Measurements from ENCODE around the gene PPP2R3A.
"Not testable (repeated sequence)": the region's sequence is repeated elsewhere in the genome, so short reads cannot be mapped to it uniquely, and the experiment has no call there.

The PPP2R3A gene

GRCh38 chr3:136162322-136162721, 196.8 kb downstream of the PPP2R3A start:
- DNase-seq (ENCODE audit: low read depth), result no peak

DNA sequence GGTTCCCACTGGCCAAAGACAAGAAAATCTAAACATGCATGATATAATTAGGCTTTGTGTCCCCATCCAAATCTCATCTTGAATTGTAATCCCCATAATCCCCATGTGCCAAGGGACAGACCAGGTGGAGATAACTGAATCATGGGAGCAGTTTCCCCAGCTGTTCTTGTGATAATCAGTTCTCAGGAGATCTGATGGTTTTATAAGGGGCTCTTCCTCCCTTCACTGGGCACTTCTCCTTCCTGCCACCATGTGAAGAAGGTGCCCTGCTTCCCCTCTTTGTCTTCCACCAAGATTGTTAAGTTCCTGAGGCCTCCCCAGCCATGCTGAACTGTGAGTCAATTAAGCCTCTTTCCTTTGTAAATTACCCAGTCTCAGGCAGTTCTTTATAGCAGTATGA, 198.1 kb downstream of the PPP2R3A start:
- DNase-seq (ENCODE audit: low read depth), result not testable (repeated sequence)

GRCh38 chr3:136166507-136166906, 201.0 kb downstream of the PPP2R3A start:
- no peak for DNase-seq (ENCODE audit: low read depth)

DNA sequence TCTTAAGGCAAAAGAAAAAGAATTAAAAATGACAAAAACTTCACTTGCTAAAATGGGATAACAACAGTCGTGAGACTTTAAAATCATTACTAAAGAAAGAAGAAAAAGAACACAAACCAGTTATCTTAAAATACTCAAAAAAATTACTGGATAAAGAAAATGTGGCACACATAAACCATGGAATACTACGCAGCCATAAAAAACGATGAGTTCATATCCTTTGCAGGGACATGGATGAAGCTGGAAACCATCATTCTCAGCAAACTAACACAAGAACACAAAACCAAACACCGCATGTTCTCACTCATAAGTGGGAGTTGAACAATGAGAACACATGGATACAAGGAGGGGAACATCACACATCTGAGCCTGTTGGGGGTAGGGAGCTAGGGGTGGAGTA, 202.7 kb downstream of the PPP2R3A start:
- not testable (repeated sequence) for DNase-seq (ENCODE audit: low read depth)

DNA sequence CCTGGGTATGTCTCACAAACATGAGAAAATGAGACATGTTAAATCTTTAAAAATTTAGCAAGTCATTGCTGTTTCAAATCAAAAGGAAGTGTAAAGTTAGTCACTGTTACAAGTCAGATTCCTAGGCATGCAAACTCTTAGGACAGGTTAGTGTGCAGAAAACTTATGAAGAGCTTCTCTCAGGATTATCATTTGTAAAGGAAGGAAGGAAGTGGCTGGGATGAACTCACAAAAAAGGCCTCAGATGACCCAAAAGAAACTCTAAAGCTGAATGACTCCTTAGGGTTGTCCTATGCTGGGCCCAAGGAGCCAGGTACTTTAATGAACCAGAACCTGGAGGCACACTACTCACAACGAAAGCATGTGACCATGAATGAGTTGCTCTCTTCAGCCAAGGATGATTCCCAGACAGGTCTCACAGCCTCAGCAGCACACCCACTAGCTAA, 205.6 kb downstream of the PPP2R3A start:
- no peak for DNase-seq (ENCODE audit: low read depth)

DNA sequence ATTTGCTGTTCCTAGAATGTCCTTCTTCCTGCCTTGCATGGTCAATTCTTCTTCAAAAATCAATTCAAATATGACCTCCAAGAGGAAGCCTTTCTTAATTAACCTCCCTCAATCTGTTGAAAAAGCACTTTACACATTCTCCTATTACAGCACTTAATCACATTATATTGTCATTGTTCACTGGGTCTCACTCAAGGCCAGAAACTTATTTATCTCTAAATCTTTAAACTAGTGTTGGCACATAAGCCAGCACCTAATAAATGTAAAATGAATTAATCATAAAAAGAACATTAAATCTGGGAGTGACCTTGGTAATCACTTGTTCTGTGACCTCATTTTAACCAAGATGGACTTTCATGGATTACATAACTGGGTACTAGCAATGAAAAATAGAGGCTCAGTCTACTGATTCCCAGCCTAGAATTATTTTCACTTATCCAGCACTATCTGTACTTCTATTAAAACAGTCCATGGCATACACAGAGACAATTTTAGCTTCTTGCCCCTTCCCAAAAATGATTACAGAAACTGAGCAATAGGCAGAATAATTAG, 208.5 kb downstream of the PPP2R3A start:
- DNase-seq (ENCODE audit: low read depth), result no peak

GRCh38 chr3:136177876-136178275, 212.3 kb downstream of the PPP2R3A start:
- DNase-seq (ENCODE audit: low read depth), result no peak

- DNase-seq (ENCODE audit: low read depth), result no peak
Observed at GRCh38 chr3:136181741-136182140, 216.2 kb downstream of the PPP2R3A start.

- DNase-seq (ENCODE audit: low read depth), result no peak
Observed at GRCh38 chr3:136184703-136185102, 219.2 kb downstream of the PPP2R3A start.

- no peak for DNase-seq (ENCODE audit: low read depth)
Observed at GRCh38 chr3:136186344-136186743, 220.8 kb downstream of the PPP2R3A start.

GRCh38 chr3:136186846-136187245, 221.3 kb downstream of the PPP2R3A start:
- DNase-seq (ENCODE audit: low read depth), result no peak

DNA sequence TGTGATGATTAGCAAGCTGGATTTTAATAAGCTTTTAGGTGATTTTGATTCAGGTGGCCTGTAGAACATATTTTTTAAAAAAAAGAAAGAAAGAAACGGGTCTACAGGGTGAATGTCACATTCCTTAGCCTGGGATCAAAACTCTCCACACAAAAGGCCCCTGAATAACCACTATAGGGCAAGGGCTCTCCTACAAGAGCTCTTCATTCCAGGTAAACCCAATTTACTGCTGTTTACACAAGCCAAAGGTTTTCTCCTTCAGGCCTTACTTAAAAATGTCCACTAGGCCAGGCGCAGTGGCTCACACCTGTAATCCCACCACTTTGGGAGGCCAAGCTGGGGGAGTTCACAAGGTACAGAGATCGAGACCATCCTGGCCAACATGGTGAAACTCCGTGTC, 222.3 kb downstream of the PPP2R3A start:
- no peak for DNase-seq (ENCODE audit: low read depth)

GRCh38 chr3:136189043-136189442, 223.5 kb downstream of the PPP2R3A start:
- no peak for DNase-seq (ENCODE audit: low read depth)

- no peak for DNase-seq (ENCODE audit: low read depth)
Observed at GRCh38 chr3:136189859-136190617, 224.5 kb downstream of the PPP2R3A start.

- not testable (repeated sequence) for DNase-seq (ENCODE audit: low read depth)
Observed at GRCh38 chr3:136192195-136192594, 226.7 kb downstream of the PPP2R3A start.

GRCh38 chr3:136192831-136193230, 227.3 kb downstream of the PPP2R3A start:
- no peak for DNase-seq (ENCODE audit: low read depth)

GRCh38 chr3:136193278-136194054, 227.9 kb downstream of the PPP2R3A start:
- no peak for DNase-seq (ENCODE audit: low read depth)

DNA sequence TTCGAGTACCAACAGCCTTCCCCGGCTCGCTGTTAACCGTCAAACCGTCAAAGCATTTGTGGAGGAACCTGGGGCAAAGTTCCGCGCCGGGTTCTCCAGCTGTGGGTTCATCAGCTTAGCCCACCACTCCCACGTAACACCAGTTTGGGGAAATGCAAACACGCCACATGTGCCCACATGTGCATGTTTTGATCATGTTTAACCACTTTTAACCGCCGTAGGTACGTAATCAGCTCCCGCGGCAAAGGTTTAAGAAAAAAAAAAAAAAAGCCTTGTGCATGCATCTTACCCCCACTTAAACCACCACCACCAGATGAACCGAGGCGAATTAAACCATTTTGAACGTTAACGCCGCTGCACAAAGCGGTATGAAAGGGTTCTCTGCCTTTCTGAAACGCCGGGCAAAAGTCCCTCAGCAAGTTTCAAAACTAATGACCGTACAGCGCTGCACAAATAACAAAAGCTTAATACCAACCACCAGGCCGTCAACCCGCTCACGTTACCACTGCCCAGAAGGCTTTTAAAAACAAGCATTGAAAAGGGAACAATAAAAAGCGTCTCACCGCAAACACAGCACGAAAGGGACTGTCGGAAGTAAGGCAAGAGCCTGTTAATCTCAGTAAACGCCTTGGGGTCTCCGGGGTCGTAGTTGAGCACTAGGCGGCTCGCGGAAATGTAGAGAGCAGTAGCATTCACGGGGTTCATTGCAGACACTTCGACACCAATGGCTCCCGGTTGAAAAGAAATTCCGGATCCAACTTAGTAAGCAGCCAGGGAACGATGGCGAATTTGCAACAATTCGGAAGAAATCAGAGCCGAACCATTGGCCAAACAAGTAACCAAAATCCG, 229.1 kb downstream of the PPP2R3A start:
- DNase-seq (ENCODE audit: low read depth), result no peak

DNA sequence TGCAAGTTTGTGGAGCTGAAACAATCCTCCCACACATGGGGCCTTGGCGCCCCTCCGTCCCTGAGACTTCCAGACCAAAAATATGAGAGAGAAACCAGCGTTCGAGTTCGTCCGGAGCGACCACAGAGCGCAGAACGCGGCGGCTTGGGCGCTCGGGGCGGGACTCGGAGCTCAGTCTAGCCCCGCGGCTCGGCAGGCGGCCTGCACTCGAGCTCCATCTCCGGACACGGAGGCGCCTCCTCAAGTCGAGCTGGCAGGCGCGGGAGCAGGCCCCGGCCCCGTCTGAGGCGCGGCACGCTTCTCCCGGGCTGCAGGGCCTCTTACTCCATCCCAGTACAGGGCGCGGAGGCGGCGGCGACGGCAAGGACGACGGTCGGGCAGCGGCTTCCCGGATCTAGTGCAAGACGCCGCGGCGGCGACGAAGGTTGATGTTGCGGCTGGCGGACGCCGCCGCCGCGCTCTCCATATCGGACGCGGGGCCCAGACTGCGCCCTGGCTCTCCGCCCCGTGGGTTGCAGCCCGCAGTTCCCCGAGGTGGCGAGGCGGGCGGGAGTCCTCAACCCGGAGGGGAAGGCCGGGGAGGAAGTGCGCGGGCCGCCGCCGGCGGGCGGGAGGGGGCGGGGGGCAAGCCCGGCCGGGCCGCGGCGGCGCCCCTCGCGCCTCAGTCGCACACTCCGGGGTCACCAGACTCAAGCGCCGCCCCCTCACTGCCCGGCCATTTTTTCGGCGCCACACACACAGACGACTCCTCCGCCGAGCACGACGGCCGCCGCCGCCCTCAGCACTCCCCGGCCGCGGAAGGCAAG, 229.9 kb downstream of the PPP2R3A start:
- DNase-seq (ENCODE audit: low read depth), result no peak

DNA sequence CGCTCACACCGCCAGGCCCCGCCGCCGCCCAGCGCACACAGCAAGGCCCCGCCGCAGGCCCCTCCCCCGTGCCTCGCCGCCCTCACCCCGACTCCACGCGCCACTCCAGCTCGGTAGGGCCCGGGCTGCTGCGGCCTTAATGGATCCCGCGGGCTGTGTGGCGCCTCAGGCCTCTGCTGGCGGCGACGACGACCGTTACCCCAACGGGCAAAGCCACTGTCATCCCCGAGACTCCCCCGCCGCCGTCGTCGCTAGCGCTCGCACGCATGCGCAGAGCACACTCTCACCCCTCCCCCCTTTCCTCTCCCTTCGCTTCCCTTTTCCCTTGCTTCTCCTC, 230.5 kb downstream of the PPP2R3A start, which contains the start of gene MSL2:
Gene MSL2, minus strand, starts transcription at position 272 of the 337 bp plus-strand sequence. CDS start 1,222 bp downstream, outside the sequence.
- DNase-seq (ENCODE audit: low read depth), result no peak
